Superior temporal gyrus (tissue), 1 donor: ENCODE measurements around the gene MAML3.

Experiments used
- DNase-seq: peaks from one replicate; pipeline ENCODE4 v3.0.0-alpha.2; 2016; ENCODE audit errors: extremely low spot score

The MAML3 gene

DNA sequence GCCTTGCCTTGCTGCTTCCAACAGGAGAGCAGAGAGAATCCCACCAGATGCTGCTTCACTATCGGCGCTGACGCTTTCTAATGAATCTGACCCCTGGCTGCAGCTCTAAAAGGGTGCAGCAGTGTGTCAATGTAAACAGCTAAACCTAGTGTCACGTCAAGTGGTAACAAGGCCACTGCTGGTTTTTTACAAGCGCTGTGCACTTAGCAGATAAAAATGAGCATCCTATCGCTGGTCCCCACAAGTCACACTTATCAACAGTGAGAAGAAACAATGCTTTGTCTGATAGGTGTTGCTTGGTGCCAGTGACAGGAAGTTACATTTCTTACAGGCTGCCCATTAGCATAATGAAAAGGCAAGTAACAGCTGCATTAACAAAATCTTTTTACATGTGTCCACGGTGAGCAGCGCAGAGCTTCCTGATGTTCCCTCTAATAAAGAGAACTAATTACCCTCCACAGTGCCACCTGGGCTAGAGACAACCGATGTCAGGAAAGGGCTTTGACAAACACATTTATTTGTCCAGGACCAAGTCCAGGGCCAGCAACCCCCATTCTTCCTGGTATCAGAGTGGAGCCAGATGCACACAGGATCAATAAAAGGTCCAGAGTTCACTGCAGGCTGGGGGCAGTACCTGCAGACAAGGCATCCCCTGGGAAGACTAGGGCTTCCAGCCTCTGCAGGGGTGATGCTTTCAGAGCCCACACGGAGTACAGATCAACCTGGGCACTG lies 312.4 kb downstream of the MAML3 start:
- DNase-seq, result no peak

DNA sequence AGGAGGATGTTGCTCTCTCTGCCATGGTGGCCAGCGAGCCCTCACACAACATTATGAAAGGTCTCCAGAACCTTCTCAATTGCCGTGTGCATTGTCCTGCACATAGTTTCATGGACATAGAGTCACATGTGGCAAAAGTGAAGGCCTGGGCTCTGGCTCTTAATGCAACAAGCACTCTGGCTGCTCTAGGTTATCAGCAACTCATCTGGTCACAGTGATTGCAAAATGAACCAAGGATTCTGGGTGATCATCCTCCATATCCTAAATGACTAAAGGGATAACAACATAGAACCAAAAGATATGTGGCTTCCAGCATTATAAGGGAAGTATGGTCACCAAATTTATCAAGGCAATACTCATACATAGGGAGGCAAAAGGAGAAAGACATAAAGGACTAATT lies 313.2 kb downstream of the MAML3 start:
- DNase-seq, result no peak

DNA sequence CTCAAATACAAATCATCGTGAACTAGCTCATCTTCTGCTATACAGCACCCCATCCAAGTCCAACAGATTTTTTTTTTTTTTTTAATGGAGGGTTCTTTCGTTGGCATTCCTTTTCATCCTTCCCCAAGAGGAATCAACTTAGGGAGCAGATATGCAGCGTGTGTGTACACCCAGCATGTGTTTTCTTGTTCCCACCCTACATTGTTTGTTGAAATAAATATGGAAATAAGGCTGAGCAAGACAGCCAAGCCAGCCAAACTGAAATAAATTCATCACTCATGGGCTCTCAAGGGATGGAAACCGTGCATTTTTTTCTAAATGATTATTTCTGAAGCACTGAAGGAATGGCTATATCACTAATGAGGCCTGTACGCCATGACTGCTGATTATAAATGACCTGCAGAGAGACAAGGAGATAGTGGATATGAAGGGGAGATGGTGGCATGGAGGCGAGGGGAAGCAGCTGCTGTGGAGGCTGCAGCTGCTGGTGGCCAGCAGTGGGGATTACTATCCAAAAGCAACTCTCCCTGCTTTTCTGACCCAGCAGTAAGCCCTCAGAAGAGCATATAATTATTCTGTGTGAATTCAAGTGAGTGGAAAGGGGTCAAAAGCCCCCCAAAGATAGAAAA lies 314.5 kb downstream of the MAML3 start:
- DNase-seq, result no peak

DNA sequence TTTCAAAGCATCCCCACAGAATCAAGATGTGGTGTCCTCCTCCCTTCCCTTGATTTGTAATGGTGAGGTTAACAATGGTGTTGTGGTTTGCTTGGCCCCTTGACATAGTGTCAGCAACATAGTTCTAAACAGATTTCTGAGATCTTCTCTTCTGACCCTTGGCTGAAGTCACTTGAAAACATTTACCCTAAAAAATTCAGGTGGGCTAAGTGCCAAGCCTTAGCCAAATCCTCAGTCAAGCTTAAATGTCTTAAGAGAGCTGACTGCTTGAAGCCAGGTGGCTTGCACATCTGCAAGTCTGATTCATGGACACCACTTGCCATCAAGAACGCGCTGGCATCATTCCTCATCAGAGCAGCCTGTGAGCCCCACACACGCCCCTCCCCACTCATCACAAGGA lies 315.2 kb downstream of the MAML3 start:
- no peak for DNase-seq

DNA sequence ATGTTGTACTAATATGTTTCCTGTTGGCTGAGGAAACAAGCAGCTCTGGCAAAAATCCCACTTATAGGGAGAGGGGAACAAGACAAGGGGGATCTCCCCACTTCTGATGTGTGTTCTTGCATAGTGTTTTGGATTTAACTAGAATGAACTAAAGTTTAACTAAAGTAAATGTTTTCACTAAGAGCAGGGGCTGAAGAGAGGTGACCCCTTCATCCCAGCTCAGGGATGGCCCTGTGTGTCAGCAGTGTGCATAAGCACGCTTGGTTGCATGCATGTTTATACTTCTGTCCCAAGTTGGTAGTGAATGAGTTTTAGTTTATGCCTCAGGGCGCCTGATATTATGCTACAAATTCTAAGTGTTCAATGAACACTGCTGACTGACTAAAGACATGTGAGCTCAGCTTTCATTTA lies 319.0 kb downstream of the MAML3 start:
- DNase-seq, result no peak

DNA sequence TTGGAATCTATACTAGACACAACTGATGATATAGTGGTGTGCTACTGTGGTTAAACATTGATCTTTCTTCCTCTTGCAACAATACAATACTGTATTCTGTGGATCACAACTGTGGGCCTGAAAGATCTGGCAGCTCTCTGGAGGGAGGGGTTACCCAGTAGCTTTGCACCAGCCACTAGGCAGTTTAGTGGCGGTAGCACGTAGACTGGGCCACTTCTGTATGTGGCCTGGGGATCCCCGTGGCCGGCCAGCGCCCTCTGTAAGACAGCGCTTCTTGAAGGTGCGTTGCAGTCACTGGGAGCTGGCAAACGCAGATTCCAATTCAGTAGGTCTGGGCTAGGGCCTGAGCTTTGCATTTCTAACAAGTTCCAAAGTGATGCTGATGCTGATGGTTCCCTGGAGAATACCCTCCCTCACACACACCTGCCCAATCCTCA lies 319.7 kb downstream of the MAML3 start:
- DNase-seq, result no peak

DNA sequence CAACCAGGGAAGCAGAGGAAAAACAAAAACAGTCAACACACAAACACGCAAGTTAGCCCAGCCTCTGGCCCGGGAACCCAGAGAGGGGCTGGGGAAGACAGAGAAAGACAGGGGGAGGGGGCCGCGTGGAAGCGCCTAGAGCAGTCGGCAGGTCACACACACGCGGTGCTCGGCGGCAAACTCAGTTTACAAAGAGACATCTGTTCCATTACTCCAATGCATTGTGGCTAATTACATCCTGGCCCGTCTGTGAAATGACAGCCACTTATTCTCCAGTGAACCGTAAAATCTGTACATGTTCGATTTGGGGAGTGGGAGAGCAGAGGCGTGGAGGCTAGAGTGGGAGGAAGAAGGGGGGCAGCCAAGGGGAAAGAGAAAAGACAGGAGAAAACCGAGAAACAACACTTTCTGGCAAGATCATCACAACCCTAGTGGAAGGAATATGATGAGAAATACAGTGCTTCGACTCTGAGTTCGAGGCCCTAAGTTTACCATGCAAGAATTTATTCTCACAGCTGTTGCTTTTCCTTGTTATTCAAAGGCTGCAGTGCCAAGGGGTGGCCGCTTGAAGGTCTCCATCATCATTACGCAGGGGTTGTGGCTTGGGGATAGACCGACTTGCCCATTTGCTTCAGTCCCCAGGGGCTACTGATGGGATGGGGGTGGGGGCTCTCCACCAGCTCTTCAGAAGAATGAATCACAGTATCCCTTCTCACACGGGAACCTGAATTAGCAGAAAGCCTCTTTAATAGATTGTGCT lies 320.7 kb downstream of the MAML3 start:
- DNase-seq, result no peak

DNA sequence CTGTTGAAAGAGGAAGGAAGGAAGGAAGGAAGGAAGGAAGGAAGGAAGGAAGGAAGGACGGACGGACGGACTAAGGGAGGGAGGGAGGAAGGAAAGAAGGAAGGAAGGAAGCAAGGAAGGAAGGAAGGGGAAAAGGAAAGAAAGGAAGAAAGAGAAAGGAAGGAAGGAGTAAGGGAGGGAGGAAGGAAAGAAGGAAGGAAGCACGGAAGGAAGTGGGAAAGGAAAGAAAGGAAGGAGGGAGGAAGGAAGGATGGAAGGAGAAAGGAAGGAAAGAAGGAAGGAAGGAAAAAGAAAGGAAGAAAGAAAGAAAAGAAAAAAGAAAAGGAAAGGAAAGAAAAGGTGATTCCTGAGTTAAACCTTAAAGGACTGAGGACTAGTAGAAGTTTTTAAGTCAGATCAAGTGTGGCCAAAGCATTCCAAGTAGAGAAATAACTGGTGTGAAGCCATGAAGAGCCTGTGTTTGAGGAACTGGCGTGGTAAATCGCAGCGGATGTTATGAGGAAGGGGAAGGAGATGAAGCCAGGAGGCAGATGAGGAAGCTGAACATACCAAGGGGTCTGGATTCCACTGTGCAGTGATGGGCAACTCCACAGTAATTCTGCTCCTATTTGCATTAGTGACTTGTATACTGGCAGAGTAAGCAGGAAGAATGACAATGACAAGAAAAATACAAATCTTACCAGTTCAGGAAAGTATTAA lies 324.9 kb downstream of the MAML3 start:
- DNase-seq, result no peak

DNA sequence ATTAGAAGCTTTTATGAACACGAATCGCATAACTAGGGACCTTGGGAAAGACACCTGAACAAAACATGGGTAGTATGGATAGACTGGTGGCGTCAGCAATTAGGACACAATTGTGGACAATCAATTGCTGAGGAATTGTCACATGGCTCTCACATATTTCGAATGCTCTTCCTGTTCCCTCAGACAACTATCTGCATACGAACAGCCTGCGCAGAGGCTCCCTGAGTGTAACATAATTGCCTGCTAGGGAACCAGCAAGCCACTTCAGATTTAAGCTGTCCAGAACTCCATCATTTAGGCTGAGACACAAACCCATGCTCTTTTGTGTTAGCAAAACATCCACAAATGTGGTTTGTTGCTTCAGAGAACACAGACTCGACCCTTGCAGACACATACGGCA lies 327.6 kb downstream of the MAML3 start:
- no peak for DNase-seq

DNA sequence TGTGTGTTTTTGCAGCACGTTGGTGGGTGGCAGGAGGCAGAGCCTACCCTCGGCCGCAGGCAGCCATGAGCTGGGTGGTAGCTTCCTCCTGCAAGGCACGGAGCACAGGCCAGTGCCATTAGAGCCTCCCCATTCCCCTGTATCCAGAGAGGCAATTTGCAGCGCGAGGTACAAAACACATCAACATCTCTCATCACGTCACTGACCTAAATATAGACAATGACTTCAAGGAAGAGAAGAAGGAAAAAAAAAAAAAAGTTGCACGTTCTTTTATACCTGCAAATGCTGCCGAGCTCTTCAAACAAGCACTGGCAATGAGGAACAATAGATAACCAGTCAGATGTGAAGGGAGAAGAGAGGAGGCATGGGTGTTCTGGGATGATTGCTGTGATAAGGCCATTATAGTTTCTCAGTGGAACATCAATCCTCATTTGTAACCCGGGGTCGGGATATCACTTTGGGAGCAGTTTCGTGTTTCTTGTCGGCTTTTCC lies 328.4 kb downstream of the MAML3 start:
- no peak for DNase-seq

DNA sequence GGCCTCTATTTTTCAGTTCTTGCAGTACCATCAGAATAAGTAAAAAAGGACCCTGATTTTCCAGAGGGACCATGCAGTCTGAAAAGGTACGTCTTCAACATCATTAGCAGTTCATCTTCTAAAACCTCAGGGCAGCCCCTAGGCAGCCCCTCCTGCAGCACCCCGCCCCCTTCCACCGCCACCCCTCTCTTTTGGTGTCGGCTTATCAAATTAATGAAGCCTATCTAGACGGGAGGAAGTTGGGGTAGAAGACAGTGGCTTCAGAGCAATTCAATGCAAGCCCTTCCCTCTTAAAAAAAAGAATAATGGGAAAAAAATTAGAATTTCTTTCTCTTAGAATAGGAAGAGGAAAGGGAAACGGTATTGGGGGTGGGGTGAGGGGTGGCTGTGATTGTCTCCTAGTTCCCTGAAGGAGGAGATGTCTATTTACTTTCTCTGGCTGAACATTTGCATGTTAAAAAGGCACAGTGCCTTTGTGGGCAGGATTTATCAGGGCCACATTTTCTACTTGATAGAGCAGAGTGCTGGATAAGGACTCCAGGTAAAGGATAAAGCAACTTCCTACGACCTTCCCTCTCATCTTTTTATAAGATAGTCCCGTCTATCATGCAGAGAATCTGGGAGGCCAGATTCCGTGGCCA lies 329.0 kb downstream of the MAML3 start:
- DNase-seq, result no peak

DNA sequence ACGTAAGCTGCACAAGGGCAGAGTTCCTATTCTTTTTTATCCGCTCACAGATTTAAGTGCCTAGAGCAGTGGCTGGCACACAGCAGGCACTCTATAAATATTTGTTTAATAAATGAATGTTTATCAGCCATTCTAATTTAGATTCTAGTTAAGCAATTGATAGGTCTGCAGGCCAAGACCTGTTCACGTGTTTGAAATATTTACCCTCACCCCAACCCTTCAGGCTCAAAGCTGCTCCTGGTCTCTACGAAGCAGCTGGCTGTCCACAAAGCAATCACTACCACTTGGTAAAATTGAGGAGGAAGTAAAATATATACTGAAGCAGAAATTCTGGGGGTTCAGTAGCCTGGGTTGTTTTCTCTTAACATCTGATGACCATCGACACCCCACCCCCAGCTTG lies 330.2 kb downstream of the MAML3 start:
- no peak for DNase-seq

DNA sequence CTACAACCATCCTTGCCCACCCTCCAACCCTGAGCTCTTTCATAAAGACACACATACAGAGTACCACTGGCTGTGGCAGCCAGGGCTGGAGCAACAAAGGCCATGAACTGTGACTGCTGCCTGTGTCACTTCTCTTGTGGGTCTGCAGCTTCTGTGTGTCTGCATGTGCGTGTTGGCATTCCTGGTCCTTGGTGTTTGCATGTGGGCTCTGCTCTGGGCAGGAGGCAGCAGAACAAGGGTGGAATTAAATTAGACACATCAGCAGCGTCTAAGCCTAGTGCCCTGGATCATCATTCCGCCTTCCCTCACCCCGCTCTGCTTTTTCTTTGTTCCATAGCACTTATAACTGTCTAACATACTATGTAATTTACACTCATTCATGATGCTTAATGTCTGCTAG lies 330.6 kb downstream of the MAML3 start:
- DNase-seq, result no peak

DNA sequence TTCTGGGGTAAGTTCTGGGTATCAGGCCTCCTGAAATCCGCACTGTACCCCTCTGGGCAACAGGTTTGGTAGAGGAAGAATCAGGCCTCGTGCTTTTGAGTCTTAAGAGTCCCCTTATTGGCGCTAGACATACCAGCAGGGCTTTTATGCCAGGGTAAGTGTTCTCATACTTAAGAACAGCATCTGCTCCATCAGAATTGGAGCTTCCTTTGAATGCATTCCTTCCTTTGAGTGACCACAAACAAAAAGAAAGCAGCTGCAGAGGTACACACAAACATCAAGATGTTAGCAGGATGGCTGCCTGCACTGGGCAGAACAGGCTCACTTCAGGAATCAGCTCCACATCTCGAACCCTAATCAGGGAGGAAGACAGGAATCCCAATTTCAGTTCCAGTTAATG lies 331.6 kb downstream of the MAML3 start:
- DNase-seq, result no peak

DNA sequence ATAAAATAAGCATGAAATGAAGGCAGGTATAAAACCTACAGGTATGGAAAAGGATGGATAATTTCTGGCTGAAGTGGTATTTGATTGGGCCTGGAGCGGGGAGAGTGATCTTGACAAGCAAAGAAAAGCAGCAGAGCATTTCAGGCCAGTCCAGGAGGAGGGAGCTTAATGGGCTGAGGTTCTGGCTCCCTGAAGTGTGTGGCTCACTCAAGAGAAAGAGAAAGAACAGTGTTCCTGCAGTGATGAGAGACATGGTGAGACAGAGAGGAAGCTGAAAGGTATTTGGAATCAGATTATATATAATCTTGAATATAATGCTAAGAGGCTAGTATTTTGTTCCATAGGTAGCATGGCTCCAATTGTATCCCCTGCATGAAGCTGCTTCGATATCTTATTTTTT lies 334.9 kb downstream of the MAML3 start:
- no peak for DNase-seq

DNA sequence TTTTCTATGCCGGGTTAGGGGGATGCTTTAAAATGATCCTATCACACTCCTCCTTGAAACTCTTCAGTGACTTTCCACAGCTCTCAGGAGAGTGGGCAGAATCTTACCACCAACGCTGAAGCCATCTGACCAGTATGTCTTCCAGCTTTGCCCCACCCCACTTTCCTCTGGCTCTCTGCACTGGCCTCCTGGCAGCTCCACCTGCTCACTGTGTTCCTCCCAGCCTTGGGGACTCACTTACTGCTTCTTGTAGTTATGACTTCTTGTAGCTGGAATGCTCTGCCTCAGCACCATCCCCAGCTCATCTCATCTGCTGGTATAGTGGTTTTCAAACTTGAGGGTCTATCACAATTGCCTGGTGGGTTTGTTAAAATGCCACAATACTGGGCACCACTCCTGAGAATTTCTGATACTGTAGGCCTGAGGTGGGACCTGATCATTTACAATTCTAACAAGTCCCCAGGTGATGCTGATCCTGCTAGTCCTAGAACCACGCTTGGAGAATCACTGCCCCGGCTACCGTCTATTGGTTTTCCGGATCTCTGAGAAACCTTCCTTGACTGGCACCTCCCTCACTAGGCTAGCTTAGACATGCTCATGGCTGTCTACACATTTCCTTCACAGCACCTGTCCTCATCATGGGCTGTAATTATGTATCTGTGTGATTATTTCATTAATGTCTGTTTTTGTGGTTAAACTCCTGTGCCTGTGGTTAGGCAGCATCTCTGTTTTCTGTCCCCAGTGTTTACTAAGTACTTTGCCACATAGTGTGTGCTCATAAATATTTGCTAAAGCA lies 336.1 kb downstream of the MAML3 start:
- no peak for DNase-seq

DNA sequence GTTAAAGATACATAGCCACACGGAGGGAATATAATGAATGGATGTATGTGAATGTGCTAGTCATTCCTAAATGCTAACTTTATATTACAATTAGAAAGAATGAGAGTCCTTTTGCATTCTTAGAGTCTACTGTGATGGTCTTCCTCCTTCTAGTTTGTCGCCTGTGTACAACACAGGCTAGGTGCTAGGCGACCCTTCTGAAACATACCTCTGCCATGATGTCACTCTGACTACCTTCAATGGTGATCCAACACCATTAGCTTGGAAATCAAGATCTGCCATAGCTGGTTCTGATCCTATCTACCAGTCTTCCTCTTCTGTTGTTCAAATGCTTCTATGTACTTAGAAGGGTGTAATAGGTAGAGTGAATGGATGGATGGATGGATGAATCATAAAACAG lies 337.1 kb downstream of the MAML3 start:
- no peak for DNase-seq

DNA sequence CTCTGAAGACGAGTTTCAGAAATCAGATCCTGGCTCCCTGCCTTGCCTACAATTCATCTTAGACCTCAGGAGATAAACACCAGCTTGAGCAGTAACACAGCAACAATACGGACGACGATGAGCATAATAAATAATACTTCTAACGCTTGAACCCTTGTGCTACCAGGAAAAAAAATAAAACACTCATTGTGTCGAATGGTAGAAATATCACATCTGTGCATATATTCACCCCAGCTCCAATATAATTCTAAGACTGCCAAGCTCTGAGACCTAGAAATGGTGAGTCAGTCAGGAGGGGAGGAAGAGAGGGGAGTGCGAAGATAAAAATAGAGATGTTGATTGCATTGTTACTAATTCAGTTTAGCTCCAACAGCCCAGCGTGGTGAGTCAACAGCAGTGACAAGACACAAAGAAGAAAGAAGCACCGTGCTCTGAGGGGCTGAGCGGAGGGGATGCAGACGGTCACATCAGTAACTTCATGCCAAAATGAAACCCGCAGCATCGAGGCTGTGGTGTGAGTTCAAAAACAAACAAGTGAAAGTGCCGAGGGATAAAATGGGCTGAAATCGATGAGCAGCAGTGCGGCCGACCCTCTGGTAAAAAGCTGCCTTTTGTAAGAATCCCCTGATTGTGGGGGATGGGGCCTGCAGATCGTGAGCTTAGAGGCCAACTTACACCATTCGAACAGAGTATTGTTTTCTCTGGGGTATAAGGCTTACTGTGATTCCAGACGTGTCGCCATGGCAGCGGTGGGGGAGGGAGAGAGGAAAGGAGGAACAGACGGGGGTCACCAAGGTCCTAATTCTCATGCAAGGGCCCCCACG lies 338.0 kb downstream of the MAML3 start:
- DNase-seq, result peak; percentile 76

DNA sequence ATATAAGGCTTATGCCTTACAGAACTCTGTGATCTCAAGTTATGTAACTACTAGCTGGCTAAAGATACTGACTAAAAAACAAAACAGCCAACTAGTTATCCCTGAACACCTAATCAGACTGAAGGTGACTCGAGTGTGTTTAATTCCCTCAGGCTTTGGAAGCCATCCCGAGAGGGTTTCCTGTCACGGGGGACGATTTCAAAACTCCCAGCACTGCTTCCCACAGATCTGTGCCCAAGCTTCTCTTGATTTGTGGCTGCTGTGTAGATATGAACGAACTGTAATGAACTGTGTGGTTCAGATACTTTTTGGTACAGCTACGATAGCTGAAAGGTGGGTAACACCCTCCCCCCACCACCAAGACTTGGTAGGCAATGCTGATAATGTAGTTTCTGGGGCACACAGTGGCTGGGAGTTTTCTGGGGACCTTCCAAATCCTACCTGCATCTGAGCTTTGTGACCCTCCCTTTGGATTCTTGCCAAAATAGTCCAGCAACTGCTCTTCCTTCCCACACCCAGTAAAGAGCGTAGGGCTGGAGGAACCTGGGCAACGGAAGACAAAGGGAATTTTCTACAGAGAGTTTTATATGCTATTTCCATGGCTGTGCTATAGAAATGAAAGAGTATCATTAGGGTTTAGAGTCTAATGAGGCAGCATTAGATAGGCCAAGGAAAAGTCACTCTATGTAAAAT lies 339.5 kb downstream of the MAML3 start:
- DNase-seq, result peak; percentile 50
